ENCODE data around the gene RNASE12. TPM values are rescaled to one million over a fixed set of nuclear protein-coding genes. Genes with fewer than 3 reads are reported as not detected.
A peak's percentile ranks its signal among the peaks of the same experiment; 100 is the strongest.

The RNASE12 gene
- total RNA-seq = not detected

GRCh38 chr14:20591235-20591634 lies at the start of gene RNASE12:
TSS of gene RNASE12 (minus strand) at chr14:20591376. CDS start at chr14:20590723, 653 bp downstream.
- H3K9me3 Mint-ChIP-seq = no peaks in the 10 kb centered on the region

GRCh38 chr14:20632831-20633691 lies 41.9 kb upstream of the RNASE12 start:
- Mint-ChIP-seq H3K9me3 (no peaks in the 10 kb centered on the region), H3K4me3 (peak overlapping the region; percentile 79), H3K27ac (peak overlapping the region; percentile 98), H3K27me3 (peaks cover 12% of the 10 kb centered on the region), H3K36me3 (ENCODE audit: low read depth) (peaks cover 18% of the 10 kb centered on the region), H3K4me1 (peaks cover 29% of the 10 kb centered on the region)
- peak; percentile 84 for ATAC-seq (replicated peaks)

More at GRCh38 chr14:20591235-20591634, at the start of gene RNASE12:
- Mint-ChIP-seq H3K27ac (no peak within 1 kb of the TSS), H3K27me3 (peaks cover 7% of the 10 kb centered on the region), H3K36me3 (ENCODE audit: low read depth) (no peaks in the 10 kb centered on the region), H3K4me3 (no peak within 1 kb of the TSS), H3K4me1 (peaks cover 8% of the 10 kb centered on the region)
- ATAC-seq (replicated peaks) = no peak

GRCh38 chr14:20632448-20632830 lies 41.3 kb upstream of the RNASE12 start:
- H3K27ac Mint-ChIP-seq = peak overlapping the region; percentile 98
- peaks cover 35% of the 10 kb centered on the region for H3K4me1 Mint-ChIP-seq
- H3K4me3 Mint-ChIP-seq = peak overlapping the region; percentile 79
- H3K9me3 Mint-ChIP-seq = no peaks in the 10 kb centered on the region
- ATAC-seq (replicated peaks) = peak; percentile 38
- peaks cover 18% of the 10 kb centered on the region for H3K36me3 Mint-ChIP-seq (ENCODE audit: low read depth)
- H3K27me3 Mint-ChIP-seq = peaks cover 15% of the 10 kb centered on the region

- Mint-ChIP-seq H3K36me3 (ENCODE audit: low read depth) (peaks cover 18% of the 10 kb centered on the region), H3K27me3 (peaks cover 18% of the 10 kb centered on the region), H3K9me3 (no peaks in the 10 kb centered on the region), H3K4me3 (peak overlapping the region; percentile 79), H3K27ac (peak overlapping the region; percentile 98), H3K4me1 (peaks cover 40% of the 10 kb centered on the region)
- no peak for ATAC-seq (replicated peaks)
Observed at GRCh38 chr14:20631880-20632389, 40.8 kb upstream of the RNASE12 start.

- ATAC-seq (replicated peaks) = no peak
- H3K27ac Mint-ChIP-seq = peak overlapping the region; percentile 98
- H3K36me3 Mint-ChIP-seq (ENCODE audit: low read depth) = peaks cover 18% of the 10 kb centered on the region
- no peaks in the 10 kb centered on the region for H3K9me3 Mint-ChIP-seq
- H3K4me1 Mint-ChIP-seq = peaks cover 43% of the 10 kb centered on the region
- H3K4me3 Mint-ChIP-seq = peak overlapping the region; percentile 79
- peaks cover 20% of the 10 kb centered on the region for H3K27me3 Mint-ChIP-seq
Observed at GRCh38 chr14:20631023-20631879, 40.1 kb upstream of the RNASE12 start.

GRCh38 chr14:20630340-20631022 lies 39.3 kb upstream of the RNASE12 start:
- Mint-ChIP-seq H3K4me3 (peak overlapping the region; percentile 79), H3K36me3 (ENCODE audit: low read depth) (peaks cover 21% of the 10 kb centered on the region), H3K9me3 (no peaks in the 10 kb centered on the region), H3K4me1 (peaks cover 47% of the 10 kb centered on the region), H3K27ac (peak overlapping the region; percentile 84), H3K27me3 (peaks cover 23% of the 10 kb centered on the region)
- ATAC-seq (replicated peaks) = peak; percentile 23

- Mint-ChIP-seq H3K4me1 (peaks cover 65% of the 10 kb centered on the region), H3K27ac (peak overlapping the region; percentile 98), H3K36me3 (ENCODE audit: low read depth) (peaks cover 30% of the 10 kb centered on the region), H3K4me3 (peak overlapping the region; percentile 83), H3K9me3 (no peaks in the 10 kb centered on the region), H3K27me3 (peaks cover 28% of the 10 kb centered on the region)
- ATAC-seq (replicated peaks) = no peak
Observed at GRCh38 chr14:20628063-20628854, 37.1 kb upstream of the RNASE12 start.

- Mint-ChIP-seq H3K4me1 (peaks cover 58% of the 10 kb centered on the region), H3K9me3 (no peaks in the 10 kb centered on the region), H3K27me3 (peaks cover 31% of the 10 kb centered on the region), H3K36me3 (ENCODE audit: low read depth) (peaks cover 22% of the 10 kb centered on the region), H3K27ac (peak overlapping the region; percentile 98), H3K4me3 (peak overlapping the region; percentile 83)
- peak; percentile 53 for ATAC-seq (replicated peaks)
Observed at GRCh38 chr14:20627346-20628027, 36.3 kb upstream of the RNASE12 start.

GRCh38 chr14:20626274-20626673 lies 35.1 kb upstream of the RNASE12 start:
- H3K9me3 Mint-ChIP-seq = no peaks in the 10 kb centered on the region
- H3K27ac Mint-ChIP-seq = peak overlapping the region; percentile 98
- H3K4me3 Mint-ChIP-seq = peak overlapping the region; percentile 83
- H3K27me3 Mint-ChIP-seq = peaks cover 33% of the 10 kb centered on the region
- peaks cover 22% of the 10 kb centered on the region for H3K36me3 Mint-ChIP-seq (ENCODE audit: low read depth)
- peaks cover 53% of the 10 kb centered on the region for H3K4me1 Mint-ChIP-seq
- peak; percentile 42 for ATAC-seq (replicated peaks)

- Mint-ChIP-seq H3K36me3 (ENCODE audit: low read depth) (peaks cover 12% of the 10 kb centered on the region), H3K27ac (peak overlapping the region; percentile 98), H3K9me3 (no peaks in the 10 kb centered on the region), H3K4me1 (peaks cover 43% of the 10 kb centered on the region), H3K27me3 (peaks cover 33% of the 10 kb centered on the region), H3K4me3 (peak overlapping the region; percentile 83)
- ATAC-seq (replicated peaks) = peak; percentile 36
Observed at GRCh38 chr14:20624495-20625070, 33.4 kb upstream of the RNASE12 start.

GRCh38 chr14:20623798-20624197 lies 32.6 kb upstream of the RNASE12 start:
- no peak for ATAC-seq (replicated peaks)
- H3K4me1 Mint-ChIP-seq = peaks cover 43% of the 10 kb centered on the region
- peak overlapping the region; percentile 83 for H3K4me3 Mint-ChIP-seq
- peaks cover 12% of the 10 kb centered on the region for H3K36me3 Mint-ChIP-seq (ENCODE audit: low read depth)
- no peak overlapping the region for H3K27ac Mint-ChIP-seq
- no peaks in the 10 kb centered on the region for H3K9me3 Mint-ChIP-seq
- peaks cover 33% of the 10 kb centered on the region for H3K27me3 Mint-ChIP-seq

GRCh38 chr14:20622816-20623291 lies 31.7 kb upstream of the RNASE12 start:
- H3K27me3 Mint-ChIP-seq = peaks cover 25% of the 10 kb centered on the region
- peaks cover 12% of the 10 kb centered on the region for H3K36me3 Mint-ChIP-seq (ENCODE audit: low read depth)
- no peaks in the 10 kb centered on the region for H3K9me3 Mint-ChIP-seq
- H3K4me1 Mint-ChIP-seq = peaks cover 38% of the 10 kb centered on the region
- ATAC-seq (replicated peaks) = no peak
- H3K4me3 Mint-ChIP-seq = peak overlapping the region; percentile 83
- no peak overlapping the region for H3K27ac Mint-ChIP-seq
